Measurements from ENCODE around the gene DPEP2NB. TPM values are rescaled to one million over a fixed set of nuclear protein-coding genes. Genes with fewer than 3 reads are reported as not detected.

DPEP2NB gene
- total RNA-seq, 6 experiments from 2014 or later: not detected

DNA sequence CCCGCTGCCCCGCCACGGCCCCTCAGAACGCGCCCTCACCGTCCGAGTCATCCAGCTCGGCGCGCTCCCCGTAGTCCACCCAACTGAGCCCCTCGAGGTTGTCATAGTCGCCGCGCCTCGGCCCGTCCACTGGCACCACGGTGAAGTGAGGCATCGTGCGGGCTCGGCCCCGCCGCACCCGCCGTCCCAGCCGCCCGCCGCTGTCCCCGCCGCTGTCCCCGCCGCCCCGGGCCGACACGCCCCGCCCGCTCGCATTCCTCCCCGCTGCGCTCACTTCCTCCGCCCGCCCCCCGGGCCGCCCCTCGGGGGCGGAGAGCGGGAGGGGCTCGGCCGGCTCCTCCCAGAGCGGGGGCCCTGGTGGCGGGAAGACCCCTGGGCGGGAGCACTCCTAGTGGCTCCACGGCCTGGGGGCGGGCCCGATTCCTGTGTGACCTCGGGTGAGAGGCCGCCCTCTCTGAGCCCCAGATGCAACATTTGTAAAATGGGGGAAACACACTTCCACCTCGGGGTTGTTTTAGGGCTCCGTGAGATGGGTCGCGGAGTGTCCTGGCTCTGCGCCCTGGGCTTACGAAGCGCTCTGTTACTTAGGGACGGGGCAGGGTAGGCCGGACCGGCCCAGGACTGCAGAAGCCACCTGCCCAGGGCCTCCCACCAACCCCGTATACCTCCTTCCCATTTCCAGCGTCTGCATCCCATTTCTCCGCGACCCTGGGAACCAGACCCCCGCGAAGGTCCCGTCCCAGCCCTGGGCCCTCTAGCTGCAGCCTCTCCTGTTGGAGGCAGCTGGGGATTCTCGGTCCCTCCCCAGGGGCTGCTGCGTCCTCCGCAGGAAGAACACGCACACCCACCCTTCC lies 47.1 kb downstream of the DPEP2NB start, which contains the start of gene SLC12A4:
TSS of gene SLC12A4 (minus strand) at position 238 of the 854 bp plus-strand sequence. CDS start at position 154, 84 bp downstream.
- Mint-ChIP-seq H3K4me1 (ENCODE audit: low read depth) (peaks cover 40% of the 10 kb centered on the region), H3K27ac (peak within 1 kb of the TSS; percentile 97), H3K36me3 (ENCODE audit: low read depth) (peaks cover 33% of the 10 kb centered on the region), H3K4me3 (peak within 1 kb of the TSS; percentile 100), H3K27me3 (ENCODE audit: insufficient read depth) (peaks cover 7% of the 10 kb centered on the region; the same call in 1 of the 2 replicates), H3K9me3 (no peaks in the 10 kb centered on the region)
- no peak for TF ChIP-seq CTCF (IDR thresholded peaks at IDR 0.05)
- peak; percentile 44 for DNase-seq

DNA sequence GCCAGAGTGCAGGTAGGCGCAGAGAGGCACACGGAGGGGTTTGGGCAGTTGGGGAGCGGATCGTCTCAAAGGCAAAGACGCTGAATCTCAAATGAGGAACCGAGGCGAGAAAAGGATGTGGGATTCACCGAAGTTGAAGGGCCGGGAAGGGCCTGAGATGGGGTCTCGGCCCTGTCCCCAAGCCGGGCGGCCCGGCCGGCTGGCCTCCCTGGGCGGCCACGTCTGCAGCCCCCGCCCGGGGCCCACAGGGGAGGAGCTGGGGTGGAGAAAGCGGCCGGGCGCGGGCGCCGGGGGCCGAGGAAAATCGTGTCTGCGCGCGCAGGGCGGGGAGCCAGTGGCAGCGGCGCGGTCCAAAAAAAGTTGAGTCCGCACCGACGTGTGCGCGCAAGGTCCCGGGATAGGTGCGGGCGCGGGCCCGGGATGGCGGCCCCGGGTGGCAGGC lies 47.7 kb downstream of the DPEP2NB start:
- Mint-ChIP-seq H3K27me3 (ENCODE audit: insufficient read depth) (peaks cover 6% of the 10 kb centered on the region; the same call in 1 of the 2 replicates), H3K9me3 (no peaks in the 10 kb centered on the region), H3K4me3 (peak overlapping the region; percentile 100), H3K27ac (peak overlapping the region; percentile 97), H3K36me3 (ENCODE audit: low read depth) (peaks cover 35% of the 10 kb centered on the region), H3K4me1 (ENCODE audit: low read depth) (peaks cover 42% of the 10 kb centered on the region)
- no peak for DNase-seq
- no peak for TF ChIP-seq CTCF (IDR thresholded peaks at IDR 0.05)

DNA sequence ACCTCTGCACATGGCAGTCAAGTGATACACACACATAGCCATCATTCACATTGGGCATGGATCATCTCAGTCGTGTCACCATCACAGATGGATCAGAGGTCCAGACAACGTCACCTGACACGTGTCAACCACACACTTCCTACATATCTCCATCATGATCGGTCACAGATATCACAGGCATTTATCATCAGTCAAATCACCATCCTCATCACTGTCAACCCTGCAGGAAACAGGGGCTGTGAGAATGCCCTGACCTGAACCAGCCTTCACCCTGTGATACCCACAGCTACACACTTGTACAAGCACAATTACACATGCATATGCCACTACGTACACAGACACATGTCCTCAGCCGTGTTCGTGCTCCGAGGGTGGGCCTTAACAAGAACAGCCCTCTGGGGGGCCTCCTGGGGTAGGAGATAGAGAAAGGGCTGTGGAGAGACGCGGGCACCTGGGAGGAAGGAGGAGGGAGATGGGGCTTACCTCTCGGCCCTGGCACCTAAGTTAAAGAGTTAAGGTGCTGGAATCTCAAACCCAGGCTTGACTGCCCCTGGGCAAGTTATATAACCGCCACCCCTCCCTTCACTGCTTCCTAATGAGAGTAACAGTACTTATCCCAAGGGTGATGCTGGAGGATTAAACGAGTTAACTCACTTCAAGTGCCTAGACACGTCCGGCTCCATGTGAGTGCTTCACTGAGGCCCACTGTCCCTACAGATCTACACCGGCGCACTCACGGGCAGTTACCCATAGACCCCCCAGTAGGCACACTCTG lies 48.3 kb downstream of the DPEP2NB start:
- peak; percentile 45 for DNase-seq
- H3K36me3 Mint-ChIP-seq (ENCODE audit: low read depth): peaks cover 41% of the 10 kb centered on the region
- H3K4me3 Mint-ChIP-seq: peak overlapping the region; percentile 100

GRCh38 chr16:67966549-67967182 lies 49.0 kb downstream of the DPEP2NB start:
- TF ChIP-seq CTCF (IDR thresholded peaks at IDR 0.05): no peak
- Mint-ChIP-seq H3K4me3 (peak overlapping the region; percentile 100), H3K4me1 (ENCODE audit: low read depth) (peaks cover 52% of the 10 kb centered on the region), H3K9me3 (no peaks in the 10 kb centered on the region), H3K27me3 (ENCODE audit: insufficient read depth) (peaks cover 5% of the 10 kb centered on the region; the same call in 1 of the 2 replicates), H3K27ac (peak overlapping the region; percentile 97), H3K36me3 (ENCODE audit: low read depth) (peaks cover 42% of the 10 kb centered on the region)
- peak; percentile 65 for DNase-seq

More for the DNA sequence above, 48.3 kb downstream of the DPEP2NB start:
- Mint-ChIP-seq H3K4me1 (ENCODE audit: low read depth) (peaks cover 48% of the 10 kb centered on the region), H3K27ac (peak overlapping the region; percentile 97), H3K27me3 (ENCODE audit: insufficient read depth) (peaks cover 5% of the 10 kb centered on the region; the same call in 1 of the 2 replicates), H3K9me3 (no peaks in the 10 kb centered on the region)
- no peak for TF ChIP-seq CTCF (IDR thresholded peaks at IDR 0.05)

Measured in HFFc6 (cell line).